ENCODE data around the gene DLG2.
"Not testable (repeated sequence)": the region's sequence is repeated elsewhere in the genome, so short reads cannot be mapped to it uniquely, and the experiment has no call there.

The DLG2 gene

DNA sequence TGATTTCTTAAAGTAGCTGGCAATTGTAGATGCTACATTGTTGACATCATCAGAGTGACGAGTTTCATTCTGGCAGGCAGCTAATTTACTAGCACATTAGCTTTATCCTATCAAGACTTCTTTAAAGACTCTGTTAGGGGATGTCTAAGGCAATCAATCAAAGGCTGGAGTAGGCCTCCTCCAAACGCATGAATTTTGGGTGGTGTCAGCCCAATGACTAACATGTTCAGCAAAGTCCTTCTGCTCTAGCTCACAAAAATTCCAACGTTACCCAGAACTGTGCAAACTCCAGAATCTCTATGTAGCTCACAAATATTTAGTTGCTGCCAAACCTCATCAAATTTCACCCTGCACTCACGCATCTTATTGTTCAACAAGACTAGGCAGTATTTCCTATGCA, 395.6 kb downstream of the DLG2 start:
- DNase-seq (ENCODE audit: low read depth): no peak

DNA sequence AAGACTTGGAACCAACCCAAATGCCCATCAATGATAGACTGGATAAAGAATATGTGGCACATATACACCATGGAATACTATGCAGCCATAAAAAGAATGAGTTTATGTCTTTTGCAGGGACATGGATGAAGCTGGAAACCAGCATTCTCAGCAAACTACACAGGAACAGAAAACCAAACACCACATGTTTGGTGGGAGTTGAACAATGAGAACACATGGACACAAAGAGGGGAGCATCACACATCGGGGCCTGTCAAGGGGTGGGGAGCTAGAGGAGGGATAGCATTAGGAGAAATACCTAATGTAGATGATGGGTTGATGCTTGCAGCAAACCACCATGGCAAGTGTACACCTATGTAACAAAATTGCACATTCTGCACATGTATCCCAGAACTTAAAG, 397.4 kb downstream of the DLG2 start:
- DNase-seq (ENCODE audit: low read depth): not testable (repeated sequence)

DNA sequence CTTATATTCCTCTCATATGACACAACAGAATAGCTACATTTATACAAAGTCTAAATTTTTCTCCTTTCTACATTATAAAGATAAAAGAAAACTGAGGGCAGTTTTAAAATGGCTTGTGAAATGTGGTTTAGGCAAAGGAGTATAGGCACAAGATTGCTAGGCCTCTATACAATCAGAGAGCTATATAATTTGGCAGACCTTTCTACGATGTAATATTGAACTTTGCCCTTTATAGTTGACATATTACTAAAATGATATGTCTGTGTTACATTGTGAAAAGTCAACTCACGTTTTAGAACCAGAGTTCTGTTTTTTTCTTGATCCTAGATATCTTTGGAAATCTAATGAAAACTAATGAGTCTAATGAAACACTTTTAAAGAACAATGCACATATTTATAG, 430.2 kb downstream of the DLG2 start:
- DNase-seq (ENCODE audit: low read depth): no peak

DNA sequence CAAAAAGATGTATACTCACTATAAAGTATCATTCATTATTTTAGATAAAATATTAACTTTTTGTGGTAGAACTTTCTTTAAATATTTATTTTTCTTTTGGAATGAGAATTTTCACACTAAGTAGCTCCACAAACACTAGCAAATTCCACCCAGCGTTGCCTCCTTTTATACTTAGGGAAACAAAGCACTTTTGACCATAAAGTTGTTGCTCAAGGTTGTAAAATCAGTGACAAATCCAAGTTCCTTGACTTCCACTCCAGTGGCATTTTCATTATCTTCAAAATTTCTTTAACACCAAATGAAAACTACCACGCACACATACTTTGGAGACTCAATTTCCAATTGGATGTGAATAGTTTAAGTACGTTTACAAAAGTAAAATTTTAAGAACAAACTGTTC, 431.2 kb downstream of the DLG2 start:
- DNase-seq (ENCODE audit: low read depth): no peak

DNA sequence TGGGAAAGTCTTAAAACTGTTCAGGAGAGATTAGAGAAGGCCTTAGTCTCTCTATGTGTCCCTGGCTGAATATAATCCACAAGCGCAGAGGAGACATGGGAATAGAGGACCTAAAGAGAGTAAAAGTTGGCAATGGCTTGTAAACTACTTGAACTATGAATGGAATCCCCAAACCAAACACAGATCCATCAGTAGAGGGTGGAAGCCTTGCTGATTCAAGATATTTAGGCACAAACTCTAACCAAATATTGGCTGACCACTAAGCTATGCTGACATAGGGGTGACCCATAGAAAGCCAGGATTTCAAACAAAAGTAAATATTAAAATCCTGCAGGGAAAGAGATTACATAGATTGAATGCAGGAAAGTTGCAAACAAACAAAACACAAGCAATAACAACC, 439.2 kb downstream of the DLG2 start:
- no peak for DNase-seq (ENCODE audit: low read depth)

DNA sequence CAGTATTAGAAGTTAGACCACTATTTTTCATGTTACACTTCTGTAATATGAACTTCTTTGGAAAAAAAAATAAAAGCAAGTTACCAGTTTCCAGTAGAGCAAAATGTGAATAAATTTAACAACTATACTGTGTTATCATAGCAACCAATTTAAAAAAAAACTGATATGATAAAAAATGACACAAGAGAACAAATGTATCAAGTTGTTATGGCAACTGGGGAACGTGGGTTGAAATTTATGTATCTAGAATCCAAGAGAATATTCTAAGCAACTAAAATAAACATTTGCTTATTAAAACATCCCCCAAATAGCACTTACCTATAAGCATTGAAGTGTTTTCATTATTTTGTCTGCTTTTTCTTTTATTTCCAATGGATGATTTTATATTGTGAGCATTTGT, 442.4 kb downstream of the DLG2 start:
- no peak for DNase-seq (ENCODE audit: low read depth)

DNA sequence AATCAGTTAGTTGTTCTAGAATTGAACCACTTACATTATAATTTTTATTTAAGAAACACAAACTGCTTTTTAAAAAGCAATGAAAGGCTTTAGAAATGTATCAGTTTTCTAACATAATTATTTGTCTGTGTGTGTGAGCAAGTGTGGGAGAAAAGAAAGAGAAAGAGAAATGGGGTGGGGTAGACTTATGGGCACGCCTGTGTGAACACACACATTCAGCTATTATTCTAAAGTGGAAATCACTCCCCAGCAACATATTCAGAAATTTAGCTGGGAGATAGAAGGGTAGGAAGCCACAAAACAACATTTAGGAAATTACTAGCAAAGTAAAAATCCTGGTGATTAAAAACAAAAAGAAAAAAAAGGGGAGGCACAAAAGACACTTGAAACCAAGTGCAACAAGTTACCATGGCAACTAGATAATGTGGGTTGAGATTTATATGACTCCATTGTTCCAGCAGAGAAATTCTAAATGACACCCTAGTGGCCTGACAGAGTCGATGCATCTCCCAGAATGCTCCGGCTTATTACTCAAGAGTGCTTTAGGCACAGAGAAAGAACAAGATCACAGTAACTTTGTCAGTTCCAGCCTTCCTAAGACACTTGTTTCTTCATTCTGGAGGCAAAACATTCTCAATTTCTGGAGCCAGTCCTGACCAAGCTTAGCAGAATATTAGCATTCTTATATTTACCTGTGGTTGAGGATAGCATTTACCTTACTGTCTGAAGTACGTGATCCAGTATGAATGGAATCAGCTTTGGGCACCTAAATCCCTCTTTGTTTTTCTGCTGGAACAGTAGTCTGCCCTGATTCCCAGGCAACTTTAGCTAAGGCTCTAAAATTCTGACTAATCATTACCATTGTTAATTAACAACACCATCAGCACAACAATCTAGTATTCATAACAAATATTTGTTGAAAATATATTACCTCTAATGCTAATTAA, 444.4 kb downstream of the DLG2 start:
- DNase-seq (ENCODE audit: low read depth): no peak

DNA sequence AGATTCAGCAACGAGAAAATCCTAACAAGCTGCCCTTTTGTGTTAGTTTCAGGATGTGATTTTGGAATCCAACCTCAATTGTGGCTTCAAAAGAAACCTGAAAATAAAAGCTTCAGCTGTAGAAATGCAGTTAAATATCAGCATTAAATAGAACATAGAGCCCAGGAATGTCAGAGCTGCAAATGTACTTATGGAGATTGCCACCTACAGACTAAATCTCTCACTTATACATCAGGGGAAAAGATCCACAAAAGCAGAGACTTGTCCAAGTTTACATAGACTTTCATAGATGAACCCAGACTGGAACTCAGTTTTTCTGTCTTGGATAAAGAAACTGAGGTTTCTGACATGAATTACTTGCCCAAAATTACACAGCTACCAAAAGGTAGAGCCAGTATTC, 446.6 kb downstream of the DLG2 start:
- no peak for DNase-seq (ENCODE audit: low read depth)

DNA sequence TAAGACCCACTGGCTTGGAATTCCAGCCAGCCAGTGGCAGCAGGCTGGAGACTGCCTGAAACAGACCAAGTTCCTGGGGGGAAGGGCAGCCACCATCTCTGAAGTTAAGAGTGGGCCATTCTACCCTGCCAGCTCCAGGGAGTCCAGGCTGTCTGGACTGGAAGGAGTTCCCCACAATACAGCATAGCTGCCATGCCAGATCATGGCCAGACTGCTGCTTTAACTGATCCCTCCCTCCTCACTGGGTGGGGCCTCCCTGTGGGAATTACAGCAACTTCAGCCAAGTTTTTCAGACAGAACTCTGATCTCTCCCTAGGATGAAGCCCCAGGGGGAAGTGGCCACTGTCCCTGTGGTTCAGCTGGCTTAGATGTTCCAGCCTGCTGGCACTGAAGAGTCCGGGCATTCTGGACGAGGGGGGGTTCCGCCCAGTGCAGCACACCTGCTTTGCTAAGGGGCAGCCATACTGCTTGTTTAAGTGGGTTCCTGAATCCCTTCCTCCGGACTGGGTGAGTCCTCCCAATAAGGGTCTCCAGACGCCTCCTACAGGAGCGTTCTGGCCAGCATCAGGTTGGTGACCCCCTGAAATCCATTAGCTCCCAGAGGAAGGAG, 455.4 kb downstream of the DLG2 start:
- no peak for DNase-seq (ENCODE audit: low read depth)

DNA sequence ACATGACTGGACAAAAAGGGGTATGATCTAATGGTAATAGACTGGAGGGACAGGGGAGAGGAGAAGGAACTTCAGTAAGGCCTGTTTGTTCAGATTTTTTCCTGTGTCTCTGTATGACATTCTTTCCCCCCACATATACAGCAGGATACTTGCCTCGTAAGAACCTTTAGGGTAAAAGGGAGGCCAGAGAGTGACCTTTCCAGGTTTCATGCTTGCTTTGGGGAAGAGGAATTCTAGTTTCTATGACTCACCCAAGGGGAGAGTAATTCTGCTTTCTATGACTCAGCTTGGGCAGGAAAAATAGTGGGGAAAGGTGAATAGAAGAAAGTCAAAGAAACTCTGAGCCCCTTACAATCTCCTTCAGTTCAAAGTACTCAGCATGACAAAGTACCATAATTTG, 457.0 kb downstream of the DLG2 start:
- no peak for DNase-seq (ENCODE audit: low read depth)

DNA sequence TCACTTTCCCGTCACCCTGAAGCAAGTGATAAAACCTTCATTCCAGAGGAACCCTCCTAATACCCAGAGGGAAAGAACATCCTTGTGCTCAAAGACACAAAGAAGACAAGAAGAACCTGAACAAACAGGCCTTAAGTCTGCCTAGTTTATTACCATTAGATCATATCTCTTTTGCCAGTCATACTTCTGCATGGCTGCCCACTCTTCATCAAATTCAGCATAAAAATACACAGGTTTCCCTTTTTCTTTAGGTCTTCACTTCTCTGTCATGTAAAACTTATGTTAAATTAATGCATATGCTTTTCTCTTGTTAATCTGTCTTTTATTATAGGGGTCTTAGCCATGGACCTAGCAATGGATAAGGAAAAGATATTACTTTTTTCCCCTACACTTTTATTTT, 459.7 kb downstream of the DLG2 start:
- no peak for DNase-seq (ENCODE audit: low read depth)

DNA sequence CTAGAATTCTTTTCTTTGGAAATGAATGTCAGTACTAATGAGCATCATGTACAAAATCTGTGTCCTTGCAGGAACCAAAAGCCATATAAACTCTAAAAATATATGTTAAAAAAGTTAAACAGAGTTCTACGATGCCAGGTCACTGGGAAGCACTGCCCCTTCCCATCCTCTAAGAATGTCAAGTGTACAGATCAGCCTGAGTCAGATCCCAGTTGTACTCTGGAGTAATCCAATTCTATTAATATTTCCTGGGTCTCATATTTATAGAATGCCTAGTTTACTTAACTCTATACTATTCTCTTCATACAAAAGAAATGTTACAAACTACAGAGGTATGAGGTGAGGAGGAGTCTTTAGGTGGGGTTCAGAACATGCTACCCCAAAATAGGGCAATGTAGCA, 460.1 kb downstream of the DLG2 start:
- DNase-seq (ENCODE audit: low read depth): no peak

DNA sequence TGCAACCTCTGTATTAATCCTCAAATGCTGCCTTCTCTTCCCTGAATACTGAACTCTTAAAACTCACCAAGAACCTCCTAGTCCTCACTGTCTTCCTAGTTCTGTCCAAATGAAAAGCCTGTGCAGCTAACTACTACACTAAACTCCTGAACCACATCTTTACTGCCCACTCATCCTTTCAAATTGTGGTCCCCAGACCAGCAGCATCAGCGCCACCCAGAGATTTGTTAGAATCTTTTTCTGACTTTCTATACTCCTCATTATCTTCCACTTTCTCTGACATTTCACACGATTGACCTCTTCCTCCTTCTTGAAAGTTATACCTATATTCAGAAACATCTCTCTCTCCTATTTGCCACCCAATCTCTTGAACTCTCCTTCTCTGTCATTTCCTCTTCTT, 461.3 kb downstream of the DLG2 start:
- no peak for DNase-seq (ENCODE audit: low read depth)

DNA sequence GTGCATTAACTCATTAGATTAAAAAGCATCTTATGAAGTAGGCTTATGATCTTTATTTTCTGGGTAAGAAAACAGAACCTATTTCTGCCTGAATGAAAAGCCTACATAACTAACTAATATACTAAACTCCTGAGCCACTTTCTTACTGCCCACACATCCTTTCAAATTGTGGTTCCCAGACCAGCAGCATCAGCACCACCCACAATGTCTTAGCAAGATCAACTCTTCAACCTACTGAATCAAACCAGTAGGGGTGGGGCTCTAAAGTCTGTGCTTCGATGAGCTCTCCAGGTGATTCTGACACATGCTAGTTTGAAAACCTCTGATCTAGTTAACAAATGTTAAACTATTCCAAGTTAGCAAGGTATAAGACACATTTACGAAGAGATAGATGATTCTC, 462.4 kb downstream of the DLG2 start:
- DNase-seq (ENCODE audit: low read depth): no peak

DNA sequence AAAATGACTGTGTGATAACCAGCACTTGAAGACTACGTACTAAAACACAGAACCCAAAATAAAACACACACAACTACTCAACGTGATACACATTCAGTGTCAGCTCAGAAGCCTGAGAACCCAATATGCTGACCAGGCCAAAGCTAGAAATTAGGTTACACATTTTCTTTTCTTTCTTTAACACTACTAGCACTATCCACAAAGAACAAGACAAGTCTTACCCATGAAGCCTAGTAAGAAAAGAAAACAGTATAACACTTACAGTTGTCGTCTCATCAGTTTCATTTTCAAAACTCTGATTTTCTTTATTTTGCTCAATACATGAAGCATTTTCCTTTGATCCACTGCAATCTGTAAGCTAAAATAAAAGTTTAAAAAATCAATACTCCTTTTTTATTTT, 472.9 kb downstream of the DLG2 start:
- DNase-seq (ENCODE audit: low read depth): no peak

DNA sequence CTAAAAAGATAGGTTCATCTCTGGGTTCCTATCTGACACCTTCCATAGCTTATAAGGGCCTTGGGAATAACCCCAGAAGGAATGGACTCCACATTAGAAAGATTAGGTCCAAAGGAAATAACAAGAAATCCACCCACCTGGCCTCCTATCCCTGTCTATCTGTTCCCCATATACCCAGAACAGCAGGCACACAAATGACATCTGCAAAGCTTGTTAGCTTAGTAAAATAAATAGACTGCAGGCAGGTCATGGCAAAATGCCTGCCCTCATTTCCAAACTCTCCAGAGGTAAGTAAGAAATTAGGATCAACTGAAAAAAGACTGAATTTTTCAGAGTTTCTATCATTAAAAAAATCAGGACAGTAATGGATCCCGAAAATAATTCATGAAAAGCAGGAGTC, 489.5 kb downstream of the DLG2 start:
- no peak for DNase-seq (ENCODE audit: low read depth)

DNA sequence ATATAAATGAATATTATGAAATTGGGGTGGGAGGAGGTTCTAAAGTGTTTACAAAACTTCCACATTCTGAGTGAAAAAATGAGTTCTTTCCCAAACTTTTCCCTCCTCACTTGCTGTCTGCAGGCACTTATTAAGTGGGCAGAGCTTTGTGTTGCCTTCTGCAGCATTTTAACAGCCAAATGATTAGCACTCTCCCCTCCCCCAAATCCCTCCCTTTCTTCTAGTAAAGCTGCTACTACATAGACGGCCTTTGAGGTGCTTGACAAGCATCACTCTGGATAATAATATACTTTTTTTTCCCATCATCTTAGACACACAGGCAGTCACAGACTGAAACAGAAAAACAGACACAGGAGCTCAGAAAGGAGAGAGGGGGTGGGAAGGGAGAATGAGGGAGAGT, 493.5 kb downstream of the DLG2 start:
- DNase-seq (ENCODE audit: low read depth): no peak

DNA sequence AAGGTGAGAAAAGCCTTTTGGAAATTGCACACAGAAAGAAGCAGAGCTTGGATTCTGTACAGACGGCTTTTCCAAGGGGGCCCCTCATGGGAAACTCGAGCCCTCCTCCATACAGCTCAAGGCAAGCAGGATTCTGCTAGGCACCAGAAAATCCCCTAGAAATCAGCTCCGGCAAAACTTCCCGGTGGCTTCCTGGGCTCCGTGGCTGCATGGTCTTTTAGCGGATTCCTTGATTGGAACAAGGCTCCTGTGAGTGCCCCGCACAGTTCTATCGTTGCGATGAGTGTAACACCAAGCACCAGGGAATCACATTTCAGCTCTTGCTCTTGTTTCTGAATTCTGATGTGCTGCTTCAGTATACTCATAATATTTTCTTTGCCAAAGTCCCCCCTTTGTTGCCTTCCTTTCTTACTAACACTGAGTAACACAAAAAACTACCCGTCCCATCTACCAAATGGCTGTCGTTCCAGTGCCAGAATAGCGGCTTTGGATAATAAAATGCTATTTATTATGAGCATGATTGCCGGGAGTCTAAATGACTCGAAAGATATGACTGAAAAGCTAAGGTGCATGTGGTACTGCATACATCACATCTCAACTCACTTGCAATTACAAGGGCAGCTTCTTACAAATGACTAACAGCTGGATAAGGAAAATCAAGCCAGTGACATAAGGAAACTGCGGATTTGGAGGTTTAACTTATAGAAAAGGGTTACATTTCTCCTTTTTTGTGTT, 494.1 kb downstream of the DLG2 start:
- no peak for DNase-seq (ENCODE audit: low read depth)

DNA sequence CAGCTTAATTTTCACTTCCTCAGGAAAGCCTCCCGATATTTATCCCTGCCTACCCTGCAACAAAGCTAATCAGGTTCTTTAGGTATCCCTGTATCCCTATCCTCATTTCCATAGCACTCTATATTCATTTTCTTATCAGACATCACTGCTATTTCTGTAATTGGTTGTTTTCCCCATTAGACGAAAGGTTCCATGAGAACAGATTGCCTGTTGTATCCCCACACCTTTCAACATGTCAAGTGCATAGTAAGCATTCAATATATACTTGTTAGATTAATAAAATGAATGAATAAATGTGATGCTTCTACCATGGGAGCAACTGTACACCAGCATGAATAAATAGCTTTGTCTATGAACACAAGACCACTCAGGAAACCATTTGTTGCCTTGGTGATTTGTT, 499.8 kb downstream of the DLG2 start:
- no peak for DNase-seq (ENCODE audit: low read depth)

DNA sequence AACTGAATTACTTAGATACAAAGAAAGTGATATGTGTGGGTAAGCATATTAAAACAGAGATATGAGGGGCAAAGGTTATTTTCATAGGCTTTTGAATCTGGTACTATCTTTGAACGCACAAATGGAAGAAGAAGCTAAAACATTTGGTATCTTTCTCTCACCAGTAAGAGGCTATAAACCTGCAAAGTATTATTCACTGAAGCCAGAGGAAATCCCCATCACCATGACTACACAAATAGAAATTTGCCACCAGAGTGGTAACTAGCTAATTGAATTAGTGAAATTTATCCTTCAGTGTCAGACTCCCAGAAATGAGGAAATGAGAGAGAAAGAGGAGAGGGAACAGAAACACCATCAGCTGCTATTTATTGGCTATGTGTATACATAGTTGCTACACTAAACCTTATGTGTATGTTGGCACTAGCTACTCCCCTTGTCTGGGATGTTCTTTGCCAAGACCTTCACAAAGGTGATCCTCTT, 503.4 kb downstream of the DLG2 start:
- no peak for DNase-seq (ENCODE audit: low read depth)

DNA sequence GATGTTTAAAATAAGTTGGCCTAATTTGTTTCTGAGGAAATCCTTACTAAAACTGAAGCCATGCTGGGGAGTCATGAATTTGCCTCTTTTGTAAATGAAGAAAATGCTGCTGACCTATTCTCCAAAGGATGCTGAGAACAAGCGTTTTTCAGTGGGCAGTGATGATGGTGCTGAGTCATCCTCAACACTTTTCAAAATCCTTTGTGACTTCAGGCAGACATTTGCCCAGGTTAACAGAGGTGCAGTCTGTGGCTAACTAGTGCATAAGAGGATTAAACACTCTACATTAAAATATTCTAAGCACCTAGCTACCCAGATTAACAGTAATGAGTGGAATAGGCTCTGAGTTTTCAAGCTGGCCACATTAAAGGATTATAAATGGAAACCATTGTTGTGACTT, 509.0 kb downstream of the DLG2 start:
- no peak for DNase-seq (ENCODE audit: low read depth)

DNA sequence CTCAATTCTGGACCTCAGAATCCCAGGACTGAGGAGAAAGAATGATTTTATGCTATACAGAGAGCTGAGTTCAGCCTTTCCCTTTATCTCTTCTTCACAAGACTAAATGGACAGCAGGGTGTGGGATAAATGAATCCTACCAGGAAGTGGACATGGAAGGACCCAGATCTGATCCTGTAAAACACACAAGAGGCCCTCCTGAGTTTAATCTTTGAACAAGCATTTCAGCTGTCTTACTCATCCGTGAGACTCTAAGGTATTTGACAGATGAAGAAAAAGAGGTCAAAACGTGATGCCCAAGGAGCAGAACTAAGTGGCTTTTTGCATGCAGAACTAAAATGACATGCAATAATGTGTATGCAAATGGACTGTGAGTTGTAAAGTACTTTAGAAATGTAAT, 511.3 kb downstream of the DLG2 start:
- no peak for DNase-seq (ENCODE audit: low read depth)

DNA sequence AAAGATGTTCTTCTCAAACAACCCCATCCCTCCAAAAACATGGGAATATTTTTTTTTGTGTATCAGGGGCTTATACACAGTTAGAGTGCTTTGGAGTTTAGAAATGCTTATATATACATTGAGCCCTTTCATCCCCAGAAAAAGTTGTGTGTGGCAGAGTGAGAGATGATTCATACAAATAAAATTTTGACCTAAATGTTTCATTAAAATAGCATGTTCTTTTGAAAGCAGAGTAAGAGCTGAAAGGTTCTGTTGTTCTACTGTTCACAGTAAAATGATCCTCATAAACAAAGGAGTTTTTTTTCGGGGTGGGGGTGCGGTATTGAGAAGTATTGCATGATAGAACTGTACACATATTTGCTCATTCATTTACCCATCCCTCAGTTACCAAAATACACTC, 512.4 kb downstream of the DLG2 start:
- DNase-seq (ENCODE audit: low read depth): no peak

Measured in activated T-helper 1 cell treated with Interleukin-2 at 50 U/mL for 16 hours (primary cell).